AG20443 (cell line): ENCODE results near the gene PAH.
"Not testable (repeated sequence)": the region's sequence is repeated elsewhere in the genome, so short reads cannot be mapped to it uniquely, and the experiment has no call there.

ENCODE experiments used
- DNase-seq: peaks from one replicate; pipeline ENCODE4 v3.0.0; 2012; ENCODE audit warnings: low spot score, mixed read lengths

PAH gene

GRCh38 chr12:102891756-102892155, 25.3 kb downstream of the PAH start:
- no peak for DNase-seq

- DNase-seq: no peak
Measured at GRCh38 chr12:102888511-102888910, 28.5 kb downstream of the PAH start.

- no peak for DNase-seq
Measured at GRCh38 chr12:102885043-102885932, 31.8 kb downstream of the PAH start.

- peak; percentile 82 for DNase-seq
Measured at GRCh38 chr12:102883204-102883799, 33.7 kb downstream of the PAH start.

GRCh38 chr12:102880783-102881182, 36.3 kb downstream of the PAH start:
- DNase-seq: no peak

- DNase-seq: peak; percentile 65
Measured at GRCh38 chr12:102879144-102879763, 37.8 kb downstream of the PAH start.

- DNase-seq: no peak
Measured at GRCh38 chr12:102876883-102877282, 40.2 kb downstream of the PAH start.

GRCh38 chr12:102874819-102875218, 42.2 kb downstream of the PAH start:
- no peak for DNase-seq

- DNase-seq: no peak
Measured at GRCh38 chr12:102873077-102873476, 44.0 kb downstream of the PAH start.

- no peak for DNase-seq
Measured at GRCh38 chr12:102871014-102871413, 46.0 kb downstream of the PAH start.

- no peak for DNase-seq
Measured at GRCh38 chr12:102869571-102869970, 47.5 kb downstream of the PAH start.

- no peak for DNase-seq
Measured at GRCh38 chr12:102865821-102866615, 51.0 kb downstream of the PAH start.

GRCh38 chr12:102862486-102862885, 54.6 kb downstream of the PAH start:
- DNase-seq: no peak

- DNase-seq: no peak
Measured at GRCh38 chr12:102851246-102851645, 65.8 kb downstream of the PAH start.

- DNase-seq: no peak
Measured at GRCh38 chr12:102849722-102850447, 67.2 kb downstream of the PAH start.

- no peak for DNase-seq
Measured at GRCh38 chr12:102848832-102849231, 68.2 kb downstream of the PAH start.

GRCh38 chr12:102847131-102847530, 69.9 kb downstream of the PAH start:
- no peak for DNase-seq

- DNase-seq: peak; percentile 40
Measured at GRCh38 chr12:102833687-102834441, 83.2 kb downstream of the PAH start.

GRCh38 chr12:102832826-102833225, 84.2 kb downstream of the PAH start:
- not testable (repeated sequence) for DNase-seq

- DNase-seq: peak; percentile 84
Measured at GRCh38 chr12:102824218-102824835, 92.7 kb downstream of the PAH start.
